Vagina (tissue), 2 donors: ENCODE results near the gene ANKS6.

Experiments
- POLR2A ChIP-seq, 2 donors: fragments of 450-650 bp; IDR thresholded peaks; one replicate each; pipeline ENCODE4 v1.6.1; 2017; ENCODE audit warnings: antibody characterized with exemption in 2 of 2, mild to moderate bottlenecking in 2 of 2, moderate library complexity in 2 of 2
- POLR2AphosphoS5 ChIP-seq, 2 donors: sonication (generic); formaldehyde crosslinking; IDR thresholded peaks; one replicate each; pipeline ENCODE4 v1.9.0; 2017; ENCODE audit warnings: antibody characterized with exemption in 2 of 2, mild to moderate bottlenecking in 2 of 2, low read depth in 1 of 2; ENCODE audit not compliant: insufficient read depth in 1 of 2
- TF ChIP-seq, protein P1 (sequence below), 3 experiments: fragments of 450-650 bp in 2 of 3; fragments of 200-600 bp in 1 of 3; sonication (generic) in 1 of 3; IDR thresholded peaks; one replicate each; pipeline ENCODE4 v1.5.1; 2017 to 2019; ENCODE audit warnings: antibody characterized with exemption in 3 of 3, mild to moderate bottlenecking in 2 of 3, moderate library complexity in 2 of 3

DNA sequence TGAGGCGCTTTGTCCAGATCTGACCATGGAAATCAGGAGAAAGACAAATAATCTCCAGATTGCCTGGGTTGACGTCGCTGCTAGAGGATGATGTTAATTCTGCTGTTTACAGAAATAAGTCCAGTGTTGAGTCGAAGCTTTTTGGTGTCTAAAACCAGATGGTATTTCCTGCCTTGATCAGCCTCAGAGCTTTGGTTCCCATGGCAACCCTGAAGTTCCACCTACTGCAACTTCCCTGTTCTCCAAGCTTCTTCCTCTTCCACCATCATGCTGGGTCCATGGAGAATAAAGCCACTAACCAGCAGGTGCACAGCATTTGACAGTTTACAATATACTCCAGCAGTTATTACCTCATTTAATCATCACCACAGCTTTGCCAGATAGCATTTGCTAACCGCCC lies 69.6 kb downstream of the ANKS6 start:
- TF ChIP-seq, protein P1, sequence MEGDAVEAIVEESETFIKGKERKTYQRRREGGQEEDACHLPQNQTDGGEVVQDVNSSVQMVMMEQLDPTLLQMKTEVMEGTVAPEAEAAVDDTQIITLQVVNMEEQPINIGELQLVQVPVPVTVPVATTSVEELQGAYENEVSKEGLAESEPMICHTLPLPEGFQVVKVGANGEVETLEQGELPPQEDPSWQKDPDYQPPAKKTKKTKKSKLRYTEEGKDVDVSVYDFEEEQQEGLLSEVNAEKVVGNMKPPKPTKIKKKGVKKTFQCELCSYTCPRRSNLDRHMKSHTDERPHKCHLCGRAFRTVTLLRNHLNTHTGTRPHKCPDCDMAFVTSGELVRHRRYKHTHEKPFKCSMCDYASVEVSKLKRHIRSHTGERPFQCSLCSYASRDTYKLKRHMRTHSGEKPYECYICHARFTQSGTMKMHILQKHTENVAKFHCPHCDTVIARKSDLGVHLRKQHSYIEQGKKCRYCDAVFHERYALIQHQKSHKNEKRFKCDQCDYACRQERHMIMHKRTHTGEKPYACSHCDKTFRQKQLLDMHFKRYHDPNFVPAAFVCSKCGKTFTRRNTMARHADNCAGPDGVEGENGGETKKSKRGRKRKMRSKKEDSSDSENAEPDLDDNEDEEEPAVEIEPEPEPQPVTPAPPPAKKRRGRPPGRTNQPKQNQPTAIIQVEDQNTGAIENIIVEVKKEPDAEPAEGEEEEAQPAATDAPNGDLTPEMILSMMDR (IDR thresholded peaks at IDR 0.05), result no peak
- TF ChIP-seq POLR2AphosphoS5 (IDR thresholded peaks at IDR 0.05; ENCODE audit: insufficient read depth in 1 of 2, low read depth in 1 of 2) (no peak), POLR2A (IDR thresholded peaks at IDR 0.05) (no peak)
